Measurements from ENCODE around the gene EPHB4. TPM values are rescaled to one million over a fixed set of nuclear protein-coding genes. Genes with fewer than 3 reads are reported as not detected.

The EPHB4 gene
- total RNA-seq, 1 donor from 2014 or later: 144 TPM

- Histone ChIP-seq H3K4me3 (no peak overlapping the region), H3K4me1 (no peaks in the 10 kb centered on the region), H3K27ac (no peak overlapping the region), H3K36me3 (no peaks in the 10 kb centered on the region), H3K27me3 (no peaks in the 10 kb centered on the region), H3K9me3 (peaks cover 6 to 12% of the 10 kb centered on the region in 2 donors)
- no peak for TF ChIP-seq CTCF (IDR thresholded peaks at IDR 0.05)
- no peak for DNase-seq (ENCODE audit: low spot score in 2 of 2)
- intact Hi-C loops (cut with DNase I): no loop called here
These were observed 43.5 kb downstream of the EPHB4 start for GRCh38 chr7:100783804-100784203.

GRCh38 chr7:100781255-100781654 is 46.1 kb downstream of the EPHB4 start:
- intact Hi-C loops (cut with DNase I): no loop called here
- Histone ChIP-seq H3K4me1 (no peaks in the 10 kb centered on the region), H3K36me3 (no peaks in the 10 kb centered on the region), H3K27me3 (no peaks in the 10 kb centered on the region), H3K9me3 (peaks cover 6 to 12% of the 10 kb centered on the region in 2 donors), H3K4me3 (no peak overlapping the region), H3K27ac (no peak overlapping the region)
- TF ChIP-seq CTCF (IDR thresholded peaks at IDR 0.05): no peak
- DNase-seq (ENCODE audit: low spot score in 2 of 2): no peak

GRCh38 chr7:100779359-100779758 is 48.0 kb downstream of the EPHB4 start:
- Histone ChIP-seq H3K4me3 (no peak overlapping the region), H3K4me1 (no peaks in the 10 kb centered on the region), H3K27ac (no peak overlapping the region), H3K9me3 (peaks cover 1 to 7% of the 10 kb centered on the region in 2 donors), H3K27me3 (no peaks in the 10 kb centered on the region), H3K36me3 (no peaks in the 10 kb centered on the region)
- intact Hi-C loops (cut with DNase I): no loop called here
- DNase-seq (ENCODE audit: low spot score in 2 of 2): no peak
- no peak for TF ChIP-seq CTCF (IDR thresholded peaks at IDR 0.05)

- Histone ChIP-seq H3K9me3 (no peaks in the 10 kb centered on the region), H3K36me3 (no peaks in the 10 kb centered on the region), H3K4me3 (no peak overlapping the region), H3K27ac (no peak overlapping the region), H3K27me3 (no peaks in the 10 kb centered on the region), H3K4me1 (no peaks in the 10 kb centered on the region)
- no peak for DNase-seq (ENCODE audit: low spot score in 2 of 2)
- no peak for TF ChIP-seq CTCF (IDR thresholded peaks at IDR 0.05)
- intact Hi-C loops (cut with DNase I): no loop called here
These were observed 49.2 kb downstream of the EPHB4 start for GRCh38 chr7:100778061-100778621.

GRCh38 chr7:100773491-100773890 is 53.8 kb downstream of the EPHB4 start:
- no peak for DNase-seq (ENCODE audit: low spot score in 2 of 2)
- intact Hi-C loops (cut with DNase I): no loop called here
- no peaks in the 10 kb centered on the region for H3K36me3 ChIP-seq
- no peaks in the 10 kb centered on the region for H3K4me1 ChIP-seq
- H3K9me3 ChIP-seq: no peaks in the 10 kb centered on the region
- no peaks in the 10 kb centered on the region for H3K27me3 ChIP-seq
- no peak overlapping the region for H3K27ac ChIP-seq
- H3K4me3 ChIP-seq: no peak overlapping the region
- TF ChIP-seq CTCF (IDR thresholded peaks at IDR 0.05): no peak

- Histone ChIP-seq H3K4me1 (no peaks in the 10 kb centered on the region), H3K36me3 (no peaks in the 10 kb centered on the region), H3K27ac (no peak overlapping the region), H3K9me3 (no peaks in the 10 kb centered on the region), H3K4me3 (no peak overlapping the region), H3K27me3 (no peaks in the 10 kb centered on the region)
- TF ChIP-seq CTCF (IDR thresholded peaks at IDR 0.05): no peak
- no peak for DNase-seq (ENCODE audit: low spot score in 2 of 2)
- intact Hi-C loops (cut with DNase I): no loop called here
These were observed 58.5 kb downstream of the EPHB4 start for GRCh38 chr7:100768784-100769183.
